HG03469 (cell line): ENCODE data around the gene SIL1.

Experiments
- ATAC-seq: cut with Tn5 transposase; IDR thresholded peaks from one replicate; pipeline ENCODE4 v1.9.1; 2021; ENCODE audit warnings: mild to moderate bottlenecking, moderate library complexity, moderate number of reproducible peaks; ENCODE audit not compliant: unreplicated experiment

SIL1 gene

GRCh38 chr5:138986186-138986800 lies 211.9 kb downstream of the SIL1 start:
- ATAC-seq, result no peak

- ATAC-seq, result no peak
Measured at GRCh38 chr5:138985683-138986082, 212.5 kb downstream of the SIL1 start.

GRCh38 chr5:138985256-138985655 lies 212.9 kb downstream of the SIL1 start:
- no peak for ATAC-seq

- no peak for ATAC-seq
Measured at GRCh38 chr5:138983984-138984383, 214.2 kb downstream of the SIL1 start.

GRCh38 chr5:138981586-138981985 lies 216.6 kb downstream of the SIL1 start:
- no peak for ATAC-seq

DNA sequence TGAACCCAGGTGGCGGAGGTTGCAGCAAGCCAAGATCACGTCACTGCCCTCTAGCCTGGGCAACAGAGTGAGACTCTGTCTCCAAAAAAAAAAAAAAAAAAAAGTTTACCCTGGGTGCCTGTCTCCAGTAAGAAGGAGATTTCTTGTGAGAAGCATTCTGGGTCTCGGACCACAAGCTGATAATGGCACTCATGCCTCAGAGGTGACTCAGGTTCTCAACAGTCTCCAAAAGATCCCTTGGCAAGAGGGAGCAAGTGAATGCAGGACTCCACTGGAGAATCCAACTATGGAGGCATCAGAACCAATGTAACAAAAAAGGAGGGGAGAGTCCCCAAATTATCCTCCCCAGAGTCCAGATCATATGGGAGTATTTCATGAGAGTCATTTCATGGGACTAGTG lies 217.0 kb downstream of the SIL1 start:
- ATAC-seq, result no peak

DNA sequence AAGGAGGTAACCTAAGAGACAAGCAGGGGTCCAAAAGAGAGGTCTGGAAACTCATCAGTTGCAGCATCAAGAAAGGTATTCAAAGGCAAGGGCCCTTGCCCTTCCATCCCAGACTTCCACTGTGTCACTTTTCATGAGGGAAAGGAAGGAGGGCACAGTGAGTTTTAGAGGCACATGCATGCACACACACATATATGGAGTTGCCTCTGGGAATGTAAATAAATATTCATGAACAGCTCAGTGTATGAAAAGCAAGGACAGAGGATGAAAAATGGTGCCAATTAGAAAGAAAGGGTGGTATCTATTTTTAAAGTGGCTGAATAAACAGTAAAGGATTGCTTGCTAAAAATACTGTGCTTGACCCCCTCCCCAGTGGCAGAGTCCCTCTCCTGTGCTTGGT lies 217.7 kb downstream of the SIL1 start:
- no peak for ATAC-seq

GRCh38 chr5:138979684-138980280 lies 218.4 kb downstream of the SIL1 start:
- ATAC-seq, result no peak

DNA sequence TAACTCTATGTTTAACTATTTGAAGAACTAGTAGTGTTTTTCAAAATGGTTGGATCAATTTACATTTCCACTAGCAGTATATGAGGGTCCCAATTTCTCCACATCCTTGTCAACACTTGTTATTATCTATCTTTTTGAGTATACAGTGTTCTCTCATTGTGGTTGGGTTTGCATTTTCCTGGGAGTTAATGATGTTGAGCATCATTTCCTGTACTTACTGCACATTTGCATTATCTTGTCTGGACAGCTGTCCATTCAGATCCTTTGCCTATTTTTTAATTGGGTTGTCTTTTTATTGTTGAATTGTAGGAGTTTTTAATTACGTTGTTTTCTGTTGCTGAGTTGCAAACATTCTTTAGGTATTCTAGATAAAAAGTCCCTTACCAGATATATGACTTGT lies 219.6 kb downstream of the SIL1 start:
- ATAC-seq, result no peak

GRCh38 chr5:138978080-138978479 lies 220.1 kb downstream of the SIL1 start:
- no peak for ATAC-seq

GRCh38 chr5:138975098-138975847 lies 222.9 kb downstream of the SIL1 start:
- ATAC-seq, result no peak

- no peak for ATAC-seq
Measured at GRCh38 chr5:138974227-138975063, 223.7 kb downstream of the SIL1 start.

- no peak for ATAC-seq
Measured at GRCh38 chr5:138972836-138973235, 225.3 kb downstream of the SIL1 start.

GRCh38 chr5:138972230-138972629 lies 225.9 kb downstream of the SIL1 start:
- no peak for ATAC-seq

- no peak for ATAC-seq
Measured at GRCh38 chr5:138969323-138970002, 228.7 kb downstream of the SIL1 start.

DNA sequence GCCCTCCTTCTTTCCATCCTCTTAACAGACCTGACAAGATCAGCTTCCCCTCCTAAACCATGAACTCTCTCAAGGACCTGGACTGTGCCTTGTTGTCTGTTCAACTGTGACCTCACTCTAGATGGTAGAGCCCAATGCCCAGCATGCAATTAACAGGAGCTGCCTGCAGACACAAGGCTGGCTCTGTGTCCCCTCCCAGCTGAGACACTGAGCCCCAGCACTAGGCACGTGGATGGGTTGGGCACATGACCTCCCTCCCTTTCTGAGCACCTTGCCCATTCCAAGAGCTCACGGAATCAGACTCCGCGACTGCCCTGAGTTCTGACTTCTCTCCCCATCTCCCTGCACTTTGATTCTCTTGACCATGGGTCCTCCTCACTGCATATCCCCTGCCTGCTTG lies 229.6 kb downstream of the SIL1 start:
- no peak for ATAC-seq

GRCh38 chr5:138967791-138968448 lies 230.2 kb downstream of the SIL1 start:
- ATAC-seq, result no peak

DNA sequence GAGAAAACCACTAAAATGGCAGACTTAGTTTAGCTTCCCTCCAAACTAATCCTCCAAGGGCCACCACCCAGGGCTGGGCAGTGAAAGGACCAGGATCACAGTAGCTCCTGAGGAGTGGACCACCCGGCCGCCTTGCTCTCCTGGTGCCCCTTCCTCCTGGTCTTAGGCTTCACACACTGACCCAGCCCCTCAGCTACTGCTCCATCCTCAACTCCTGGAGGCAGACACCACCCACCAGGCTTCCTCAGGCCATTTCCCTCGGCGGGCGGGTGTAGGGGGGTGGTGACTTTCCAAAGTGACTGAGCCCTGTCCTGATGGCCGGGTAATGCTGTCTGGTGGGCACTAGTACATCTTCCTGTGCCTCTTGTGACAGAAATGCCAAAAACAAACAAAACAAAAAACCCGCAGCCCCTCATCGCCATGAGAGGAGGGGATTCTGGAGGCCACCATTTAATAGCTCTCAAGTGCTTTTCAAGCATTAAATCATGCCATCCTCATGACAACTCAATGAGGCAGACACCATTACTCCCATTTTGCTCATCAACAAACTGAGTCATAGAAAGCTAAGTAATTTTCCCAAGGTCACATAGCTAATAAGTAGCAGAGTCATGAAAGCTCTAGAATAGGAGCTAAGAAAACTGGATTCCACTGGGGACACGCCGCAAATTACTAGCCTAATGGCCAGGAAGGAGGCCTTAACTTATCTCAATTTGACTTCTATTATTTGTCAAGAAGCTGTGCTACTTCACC lies 231.8 kb downstream of the SIL1 start:
- ATAC-seq, result no peak

DNA sequence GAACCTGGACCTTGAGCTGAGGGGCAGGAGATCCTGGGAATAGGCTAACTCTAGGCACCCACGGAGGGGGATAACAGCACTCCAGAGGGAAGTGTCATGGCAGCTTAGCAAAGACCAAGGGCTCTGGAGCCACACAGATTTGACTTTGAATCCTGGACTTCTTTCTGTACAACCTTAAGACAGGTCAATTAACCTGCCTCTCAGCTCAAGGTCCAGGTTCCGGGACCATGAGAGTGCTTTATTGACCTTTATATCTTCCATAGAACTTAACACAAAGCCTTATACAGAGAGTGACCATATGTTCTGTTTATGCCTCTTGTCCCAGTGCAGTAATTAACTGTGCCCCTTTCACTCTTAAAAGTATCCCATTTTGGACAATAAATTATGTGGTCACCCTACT lies 232.5 kb downstream of the SIL1 start:
- ATAC-seq, result no peak
